Ascending aorta (tissue), 2 donors: ENCODE results near the gene HNRNPK. TPM values are rescaled to one million over a fixed set of nuclear protein-coding genes. Genes with fewer than 3 reads are reported as not detected.

Experiments
- DNase-seq, 2 donors: peaks; one replicate each; pipeline ENCODE4 v3.0.0-alpha.2; 2019; ENCODE audit warnings: low spot score in 2 of 2
- H3K27ac ChIP-seq, 2 donors: fragments of 200-600 bp; sonication (generic); one replicate each; pipeline ENCODE4 v1.5.1; 2016 to 2017; ENCODE audit warnings: mild to moderate bottlenecking in 1 of 2
- H3K27me3 ChIP-seq: fragments of 200-600 bp; sonication (generic); one replicate; pipeline ENCODE4 v1.5.1; 2017
- H3K36me3 ChIP-seq, 2 donors: fragments of 200-600 bp; sonication (generic); one replicate each; pipeline ENCODE4 v1.5.1; 2016
- H3K4me1 ChIP-seq, 2 donors: fragments of 200-600 bp; sonication (generic); one replicate each; pipeline ENCODE4 v1.5.1; 2016 to 2017; ENCODE audit warnings: mild to moderate bottlenecking in 1 of 2
- H3K4me3 ChIP-seq, 2 donors: fragments of 200-600 bp; sonication (generic); one replicate each; pipeline ENCODE4 v1.5.1; 2016 to 2017; ENCODE audit warnings: mild to moderate bottlenecking in 1 of 2
- H3K9me3 ChIP-seq, 2 donors: fragments of 200-600 bp; sonication (generic); one replicate each; pipeline ENCODE4 v1.5.1; 2016
- intact Hi-C: fragments of 100-400 bp; cut with DNase I; formaldehyde crosslinking; loops from one replicate; pipeline ENCODE4 v1.15.1; 2023
- total RNA-seq: library from RNA; depleted of rRNA; stranded (reverse); fragments of >200 nt; gene quantifications from one replicate; pipeline ENCODE4 v1.1.0, GENCODE V29; 2016
- TF ChIP-seq, protein P1 (sequence below), 3 experiments: fragments of 200-600 bp in 2 of 3; fragments of 450-650 bp in 1 of 3; sonication (generic) in 2 of 3; IDR thresholded peaks; one replicate each; pipeline ENCODE4 v1.5.1; 2016 to 2019; ENCODE audit warnings: antibody characterized with exemption in 3 of 3, mild to moderate bottlenecking in 1 of 3, moderate library complexity in 1 of 3

HNRNPK gene
- total RNA-seq, 1 donor from 2014 or later = 272 TPM

DNA sequence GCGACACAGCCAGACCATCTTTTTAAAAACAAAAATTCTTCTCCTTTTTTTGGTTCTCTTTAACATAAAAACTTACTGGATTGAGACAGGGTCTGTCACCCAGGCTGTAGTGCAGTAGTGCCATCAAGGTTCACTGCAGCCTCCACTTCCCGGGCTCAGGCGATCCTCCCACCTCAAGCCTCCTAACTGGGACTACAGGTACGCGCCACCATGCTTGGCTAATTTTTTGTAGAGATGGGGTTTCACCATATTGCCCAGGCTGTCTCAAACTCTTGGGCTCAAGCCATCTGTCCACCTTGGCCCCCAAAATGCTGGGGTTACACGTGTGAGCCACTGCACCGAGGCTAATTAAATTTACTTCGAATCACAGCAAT is 13.8 kb downstream of the HNRNPK start:
- TF ChIP-seq, protein P1, sequence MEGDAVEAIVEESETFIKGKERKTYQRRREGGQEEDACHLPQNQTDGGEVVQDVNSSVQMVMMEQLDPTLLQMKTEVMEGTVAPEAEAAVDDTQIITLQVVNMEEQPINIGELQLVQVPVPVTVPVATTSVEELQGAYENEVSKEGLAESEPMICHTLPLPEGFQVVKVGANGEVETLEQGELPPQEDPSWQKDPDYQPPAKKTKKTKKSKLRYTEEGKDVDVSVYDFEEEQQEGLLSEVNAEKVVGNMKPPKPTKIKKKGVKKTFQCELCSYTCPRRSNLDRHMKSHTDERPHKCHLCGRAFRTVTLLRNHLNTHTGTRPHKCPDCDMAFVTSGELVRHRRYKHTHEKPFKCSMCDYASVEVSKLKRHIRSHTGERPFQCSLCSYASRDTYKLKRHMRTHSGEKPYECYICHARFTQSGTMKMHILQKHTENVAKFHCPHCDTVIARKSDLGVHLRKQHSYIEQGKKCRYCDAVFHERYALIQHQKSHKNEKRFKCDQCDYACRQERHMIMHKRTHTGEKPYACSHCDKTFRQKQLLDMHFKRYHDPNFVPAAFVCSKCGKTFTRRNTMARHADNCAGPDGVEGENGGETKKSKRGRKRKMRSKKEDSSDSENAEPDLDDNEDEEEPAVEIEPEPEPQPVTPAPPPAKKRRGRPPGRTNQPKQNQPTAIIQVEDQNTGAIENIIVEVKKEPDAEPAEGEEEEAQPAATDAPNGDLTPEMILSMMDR (IDR thresholded peaks at IDR 0.05) = no peak
- intact Hi-C loops = no loop called here

DNA sequence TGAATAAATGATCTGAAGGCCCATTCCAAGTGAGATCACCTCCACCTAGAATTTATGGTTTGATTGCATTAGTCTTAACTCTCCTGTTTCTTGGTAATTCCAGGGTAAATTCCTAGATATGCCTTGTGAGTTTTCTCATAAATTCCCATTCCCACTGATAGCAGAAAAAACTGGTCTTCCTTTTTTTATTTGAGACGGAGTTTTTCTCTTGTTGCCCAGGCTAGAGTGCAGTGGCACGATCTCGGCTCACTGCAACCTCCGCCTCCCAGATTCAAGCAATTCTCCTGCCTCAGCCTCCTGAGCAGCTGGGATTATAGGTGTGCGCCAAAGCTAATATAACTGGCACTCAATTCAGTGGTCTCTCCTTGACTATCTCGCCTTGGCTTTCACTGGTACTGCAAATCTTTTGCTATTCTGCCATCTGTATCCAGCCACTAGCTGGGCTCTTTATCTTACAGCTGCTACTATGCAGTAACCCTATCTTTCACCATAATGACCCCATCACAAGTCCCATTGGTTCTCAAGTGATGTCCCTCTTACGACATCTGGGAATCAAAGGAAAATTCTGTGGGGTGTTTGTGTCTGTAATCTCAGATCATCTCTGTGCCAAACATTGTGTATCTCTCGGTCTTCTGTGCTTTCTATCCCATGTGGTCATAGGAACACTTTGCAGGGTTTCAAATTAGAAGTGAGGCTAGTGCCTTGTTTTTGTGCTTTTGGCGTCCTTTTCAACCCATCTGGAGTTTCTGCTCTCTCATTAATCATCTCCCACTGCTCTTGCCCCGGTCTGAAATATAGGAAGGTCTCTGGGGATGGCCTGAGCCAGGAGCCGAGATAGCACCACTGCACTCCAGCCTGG is 14.4 kb downstream of the HNRNPK start:
- intact Hi-C loops = no loop called here
- Histone ChIP-seq H3K36me3 (peaks cover 27 to 42% of the 10 kb centered on the region in 2 donors), H3K27me3 (no peaks in the 10 kb centered on the region), H3K9me3 (no peaks in the 10 kb centered on the region), H3K27ac (no peak overlapping the region), H3K4me3 (no peak overlapping the region), H3K4me1 (peaks cover 0 to 2% of the 10 kb centered on the region in 2 donors)
- TF ChIP-seq, protein P1 (IDR thresholded peaks at IDR 0.05) = no peak
- DNase-seq = no peak

More for the DNA sequence above, 13.8 kb downstream of the HNRNPK start:
- Histone ChIP-seq H3K4me3 (no peak overlapping the region), H3K9me3 (no peaks in the 10 kb centered on the region), H3K27ac (no peak overlapping the region), H3K4me1 (peaks cover 0 to 2% of the 10 kb centered on the region in 2 donors), H3K27me3 (no peaks in the 10 kb centered on the region), H3K36me3 (peaks cover 33 to 48% of the 10 kb centered on the region in 2 donors)
- DNase-seq = no peak

DNA sequence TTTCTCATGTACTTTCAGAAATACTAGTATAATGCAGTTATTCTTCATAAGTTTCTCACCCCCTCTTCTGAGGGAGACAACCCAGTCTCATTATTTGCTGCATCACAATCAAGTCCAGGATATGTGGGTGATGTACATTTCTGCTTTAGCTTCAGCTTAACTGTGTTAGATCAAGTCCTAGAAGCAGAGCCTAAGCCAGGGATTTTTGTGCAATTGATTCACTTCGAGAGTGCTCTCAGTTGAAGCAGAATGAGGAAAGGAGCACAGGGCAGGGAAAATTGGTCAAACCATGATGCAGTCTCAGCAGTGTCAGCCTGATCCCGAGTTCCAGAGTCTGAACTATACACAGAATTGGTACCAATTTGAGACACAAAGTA is 15.1 kb downstream of the HNRNPK start:
- TF ChIP-seq, protein P1 (IDR thresholded peaks at IDR 0.05) = no peak
- no peaks in the 10 kb centered on the region for H3K27me3 ChIP-seq
- peaks cover 0 to 2% of the 10 kb centered on the region in 2 donors for H3K4me1 ChIP-seq
- H3K4me3 ChIP-seq = no peak overlapping the region
- H3K27ac ChIP-seq = no peak overlapping the region
- H3K36me3 ChIP-seq = peaks cover 21 to 36% of the 10 kb centered on the region in 2 donors
- intact Hi-C loops = no loop called here
- no peaks in the 10 kb centered on the region for H3K9me3 ChIP-seq
- DNase-seq = no peak

DNA sequence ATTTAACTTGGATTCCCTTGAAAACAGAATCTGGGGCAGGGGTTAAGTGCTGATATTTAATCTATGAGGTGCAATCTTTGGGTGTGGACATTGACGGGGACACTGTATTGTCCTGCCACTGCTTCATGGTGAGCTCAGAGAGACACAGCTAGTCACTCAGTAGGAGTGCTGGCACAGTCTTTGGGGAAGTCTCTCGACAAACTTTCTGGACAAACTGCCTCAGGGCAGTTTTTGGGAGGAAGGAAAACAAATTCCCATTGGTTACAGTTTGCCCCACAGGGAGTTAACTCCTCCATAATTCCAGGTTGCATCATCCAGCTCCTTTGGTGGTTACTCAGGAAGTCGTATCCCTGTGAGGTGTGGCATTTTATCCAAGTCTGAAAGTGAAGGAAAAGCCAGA is 17.9 kb downstream of the HNRNPK start:
- Histone ChIP-seq H3K27ac (no peak overlapping the region), H3K9me3 (no peaks in the 10 kb centered on the region), H3K4me1 (no peaks in the 10 kb centered on the region), H3K36me3 (peaks cover 9 to 10% of the 10 kb centered on the region in 2 donors), H3K4me3 (no peak overlapping the region), H3K27me3 (no peaks in the 10 kb centered on the region)
- no peak for DNase-seq
- TF ChIP-seq, protein P1 (IDR thresholded peaks at IDR 0.05) = no peak
- intact Hi-C loops = no loop called here

DNA sequence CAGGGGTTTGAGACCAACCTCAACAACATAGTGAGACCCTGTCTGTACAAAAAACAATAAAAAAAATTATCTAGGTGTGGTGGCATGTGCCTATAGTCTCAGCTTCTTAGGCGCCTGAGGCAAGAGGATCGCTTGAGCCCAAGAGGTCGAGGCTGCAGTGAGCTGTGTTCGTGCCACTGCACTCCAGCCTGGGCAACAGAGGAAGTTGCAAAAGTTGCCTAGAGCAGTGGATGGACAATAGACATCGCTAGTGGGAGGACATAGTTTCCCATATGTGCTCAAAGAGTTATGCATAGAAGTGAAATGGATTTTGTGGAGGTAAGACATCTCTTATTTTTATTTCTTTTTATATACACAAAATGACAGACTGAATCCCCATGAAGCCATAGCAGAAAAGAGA is 19.0 kb downstream of the HNRNPK start:
- intact Hi-C loops = no loop called here
- Histone ChIP-seq H3K4me1 (no peaks in the 10 kb centered on the region), H3K27ac (no peak overlapping the region), H3K4me3 (no peak overlapping the region), H3K27me3 (no peaks in the 10 kb centered on the region), H3K9me3 (no peaks in the 10 kb centered on the region), H3K36me3 (no peaks in the 10 kb centered on the region)
- no peak for DNase-seq
- TF ChIP-seq, protein P1 (IDR thresholded peaks at IDR 0.05) = no peak
